ENCODE measurements around the gene PNPLA7. TPM values are rescaled to one million over a fixed set of nuclear protein-coding genes. Genes with fewer than 3 reads are reported as not detected.

The PNPLA7 gene
- total RNA-seq, 1 experiment from 2014 or later, result 3.9 TPM

GRCh38 chr9:137593176-137593575 lies 43.0 kb upstream of the PNPLA7 start:
- ATAC-seq (no peak), DNase-seq (ENCODE audit: low read depth, low spot score) (no peak)
- CTCF ChIA-PET, result no interaction called here
- TF ChIP-seq TCF7L2 (IDR thresholded peaks at IDR 0.05; ENCODE audit: low read depth, low read length), result no peak
- TF ChIP-seq CTCF (IDR thresholded peaks at IDR 0.05), result no peak
- no peak for TF ChIP-seq SIN3A (IDR thresholded peaks at IDR 0.05; ENCODE audit: borderline replicate concordance, insufficient read depth, low read depth, low read length)
- no peak for TF ChIP-seq POLR2AphosphoS5 (IDR thresholded peaks at IDR 0.05; ENCODE audit: low read depth, low read length)
- no peak for TF ChIP-seq REST (IDR thresholded peaks at IDR 0.05; ENCODE audit: insufficient read depth in 1 of 2, low read depth in 2 of 2, low read length in 1 of 2)
- Histone ChIP-seq H3K9me3 (ENCODE audit: control insufficient read depth, insufficient read depth, low read depth, low read length) (no peaks in the 10 kb centered on the region), H3K36me3 (ENCODE audit: control insufficient read depth, insufficient read depth, low read length) (no peaks in the 10 kb centered on the region; the same call in 1 of the 2 replicates), H3K4me3 (ENCODE audit: low read depth in 2 of 2, low read length in 2 of 2) (no peak overlapping the region), H3K27ac (ENCODE audit: low read length) (no peak overlapping the region), H3K27me3 (ENCODE audit: control insufficient read depth, insufficient read depth, low read length) (no peaks in the 10 kb centered on the region), H3K4me1 (ENCODE audit: control insufficient read depth, insufficient read depth, low read length) (peaks cover 3% of the 10 kb centered on the region; the same call in 1 of the 2 replicates)
- in situ Hi-C loops (cut with HindIII; ENCODE audit: low pct_unique_long_range_greater_than_20kb, low sequenced_read_pairs), result no loop called here
- BruUV-seq (replicated peaks), result no TSS peak
- POLR2A ChIA-PET, result no interaction called here
- intact Hi-C loops (cut with micrococcal nuclease; ENCODE audit: unreplicated experiment), result no loop called here

- Histone ChIP-seq H3K4me1 (ENCODE audit: control insufficient read depth, insufficient read depth, low read length) (peaks cover 3% of the 10 kb centered on the region; the same call in 1 of the 2 replicates), H3K4me3 (ENCODE audit: low read depth in 2 of 2, low read length in 2 of 2) (no peak overlapping the region), H3K9me3 (ENCODE audit: control insufficient read depth, insufficient read depth, low read depth, low read length) (no peaks in the 10 kb centered on the region), H3K27me3 (ENCODE audit: control insufficient read depth, insufficient read depth, low read length) (no peaks in the 10 kb centered on the region), H3K27ac (ENCODE audit: low read length) (no peak overlapping the region), H3K36me3 (ENCODE audit: control insufficient read depth, insufficient read depth, low read length) (no peaks in the 10 kb centered on the region; the same call in 1 of the 2 replicates)
- DNase-seq (ENCODE audit: low read depth, low spot score) (no peak), ATAC-seq (no peak)
- TF ChIP-seq REST (IDR thresholded peaks at IDR 0.05; ENCODE audit: insufficient read depth in 1 of 2, low read depth in 2 of 2, low read length in 1 of 2), result no peak
- no peak for TF ChIP-seq CTCF (IDR thresholded peaks at IDR 0.05)
- in situ Hi-C loops (cut with HindIII; ENCODE audit: low pct_unique_long_range_greater_than_20kb, low sequenced_read_pairs), result no loop called here
- ChIA-PET POLR2A (no interaction called here), CTCF (no interaction called here)
- intact Hi-C loops (cut with micrococcal nuclease; ENCODE audit: unreplicated experiment), result no loop called here
- no TSS peak for BruUV-seq (replicated peaks)
These were observed 42.6 kb upstream of the PNPLA7 start for GRCh38 chr9:137592767-137593166.

Data from Panc1 (cell line).